Measurements from ENCODE around the gene PEX13. TPM values are rescaled to one million over a fixed set of nuclear protein-coding genes. Genes with fewer than 3 reads are reported as not detected.
"Not testable (repeated sequence)": the region's sequence is repeated elsewhere in the genome, so short reads cannot be mapped to it uniquely, and the experiment has no call there.

Gene PEX13
- total RNA-seq, 1 donor, result 42.3 TPM

DNA sequence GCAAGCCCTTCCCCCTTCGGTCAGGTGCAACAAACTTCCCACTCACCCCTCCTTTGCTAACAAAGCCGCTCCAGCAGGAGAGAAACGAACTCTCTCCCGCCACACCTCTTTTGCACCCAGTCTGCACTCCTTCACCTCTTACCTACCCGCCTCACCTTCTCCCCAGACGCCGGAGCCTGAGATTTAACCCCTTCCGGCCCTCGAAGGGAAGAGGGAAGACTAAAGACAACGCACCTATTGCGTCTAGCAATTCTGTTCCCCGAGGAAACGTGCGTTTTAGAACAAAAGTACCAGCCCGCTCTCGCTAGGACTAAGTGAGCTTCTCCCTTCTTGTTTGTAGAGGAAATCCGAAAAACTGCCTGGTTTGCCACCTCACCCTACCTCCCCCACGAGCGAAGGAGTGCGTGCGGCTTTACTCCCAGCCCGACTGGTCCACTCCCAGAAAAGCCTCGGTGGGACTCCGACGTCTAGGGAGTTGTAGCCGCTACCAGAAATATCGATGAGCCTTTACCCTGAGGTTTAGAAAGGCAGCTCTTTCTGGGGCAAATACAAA, 441 bp upstream of the PEX13 start:
- TF ChIP-seq, protein P1, sequence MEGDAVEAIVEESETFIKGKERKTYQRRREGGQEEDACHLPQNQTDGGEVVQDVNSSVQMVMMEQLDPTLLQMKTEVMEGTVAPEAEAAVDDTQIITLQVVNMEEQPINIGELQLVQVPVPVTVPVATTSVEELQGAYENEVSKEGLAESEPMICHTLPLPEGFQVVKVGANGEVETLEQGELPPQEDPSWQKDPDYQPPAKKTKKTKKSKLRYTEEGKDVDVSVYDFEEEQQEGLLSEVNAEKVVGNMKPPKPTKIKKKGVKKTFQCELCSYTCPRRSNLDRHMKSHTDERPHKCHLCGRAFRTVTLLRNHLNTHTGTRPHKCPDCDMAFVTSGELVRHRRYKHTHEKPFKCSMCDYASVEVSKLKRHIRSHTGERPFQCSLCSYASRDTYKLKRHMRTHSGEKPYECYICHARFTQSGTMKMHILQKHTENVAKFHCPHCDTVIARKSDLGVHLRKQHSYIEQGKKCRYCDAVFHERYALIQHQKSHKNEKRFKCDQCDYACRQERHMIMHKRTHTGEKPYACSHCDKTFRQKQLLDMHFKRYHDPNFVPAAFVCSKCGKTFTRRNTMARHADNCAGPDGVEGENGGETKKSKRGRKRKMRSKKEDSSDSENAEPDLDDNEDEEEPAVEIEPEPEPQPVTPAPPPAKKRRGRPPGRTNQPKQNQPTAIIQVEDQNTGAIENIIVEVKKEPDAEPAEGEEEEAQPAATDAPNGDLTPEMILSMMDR (IDR thresholded peaks at IDR 0.05; ENCODE audit: insufficient read depth, low read depth, low read length), result no peak
- peak overlapping the region; percentile 84 for H3K4me3 ChIP-seq (ENCODE audit: low read depth, low read length)
- DNase-seq (ENCODE audit: low read depth), result peak; percentile 79

DNA sequence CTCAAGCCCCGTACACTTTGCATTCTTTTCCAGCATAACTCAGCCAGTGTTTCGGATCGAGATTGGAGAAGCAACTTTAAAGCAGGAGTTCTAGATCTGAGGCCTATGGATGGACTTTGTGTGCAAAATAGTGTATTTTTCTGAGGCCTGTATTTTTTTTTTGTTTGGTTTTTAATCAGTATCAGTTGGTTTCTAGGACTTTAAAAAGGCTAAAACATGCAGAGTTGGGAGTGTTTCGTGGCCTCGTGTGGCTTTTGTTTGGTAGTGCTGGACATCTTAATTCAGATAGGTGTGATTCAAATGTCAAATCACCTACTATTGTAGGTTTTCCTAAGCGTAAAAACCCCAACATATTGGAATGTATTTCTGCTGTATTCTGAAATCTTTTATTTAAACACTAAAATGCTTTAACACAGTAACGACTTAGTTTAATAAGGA, 817 bp downstream of the PEX13 start:
- H3K4me3 ChIP-seq (ENCODE audit: low read depth, low read length), result peak overlapping the region; percentile 84
- TF ChIP-seq, protein P1 (IDR thresholded peaks at IDR 0.05; ENCODE audit: insufficient read depth, low read depth, low read length), result no peak
- no peak for DNase-seq (ENCODE audit: low read depth)

DNA sequence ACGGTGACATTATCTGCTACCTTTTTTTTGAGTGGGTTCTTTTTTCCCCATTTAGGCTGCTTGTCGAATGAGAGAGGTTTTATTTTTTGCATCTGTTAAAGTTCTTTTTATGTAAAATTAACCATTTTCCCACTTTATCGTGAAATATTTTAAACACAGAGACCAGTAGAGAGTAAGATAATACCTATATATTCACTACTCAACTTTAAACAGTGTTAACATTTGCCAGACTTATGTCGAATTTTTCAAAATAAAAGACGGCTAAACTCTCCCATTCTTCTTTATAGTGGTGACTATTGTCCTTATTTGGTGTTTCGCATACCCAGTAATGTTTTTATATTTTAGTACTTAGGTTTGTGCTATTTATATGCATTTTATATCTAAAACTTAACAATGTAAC, 1.3 kb downstream of the PEX13 start:
- no peak for DNase-seq (ENCODE audit: low read depth)
- H3K4me3 ChIP-seq (ENCODE audit: low read depth, low read length), result peak overlapping the region; percentile 84
- TF ChIP-seq, protein P1 (IDR thresholded peaks at IDR 0.05; ENCODE audit: insufficient read depth, low read depth, low read length), result no peak

DNA sequence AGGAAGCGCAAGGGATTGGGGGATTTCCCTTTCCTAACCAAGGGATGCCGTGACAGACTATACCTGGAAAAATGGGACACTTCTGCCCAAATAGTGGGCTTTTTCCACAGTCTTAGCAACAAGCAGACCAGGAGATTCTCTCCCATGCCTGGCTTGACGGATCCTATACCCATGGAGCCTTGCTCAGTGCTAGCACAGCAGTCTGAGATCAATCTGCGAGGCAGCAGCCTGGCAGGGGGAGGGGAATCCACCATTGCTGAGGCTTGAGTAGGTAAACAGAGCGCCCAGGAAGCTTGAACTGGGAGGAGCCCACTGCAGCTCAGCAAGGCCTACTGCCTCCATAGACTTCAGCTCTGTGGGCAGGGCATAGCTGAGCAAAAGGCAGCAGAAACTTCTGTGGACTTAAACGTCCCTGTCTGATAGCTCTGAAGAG, 3.7 kb downstream of the PEX13 start:
- H3K4me3 ChIP-seq (ENCODE audit: low read depth, low read length), result no peak overlapping the region
- TF ChIP-seq, protein P1 (IDR thresholded peaks at IDR 0.05; ENCODE audit: insufficient read depth, low read depth, low read length), result no peak
- no peak for DNase-seq (ENCODE audit: low read depth)

DNA sequence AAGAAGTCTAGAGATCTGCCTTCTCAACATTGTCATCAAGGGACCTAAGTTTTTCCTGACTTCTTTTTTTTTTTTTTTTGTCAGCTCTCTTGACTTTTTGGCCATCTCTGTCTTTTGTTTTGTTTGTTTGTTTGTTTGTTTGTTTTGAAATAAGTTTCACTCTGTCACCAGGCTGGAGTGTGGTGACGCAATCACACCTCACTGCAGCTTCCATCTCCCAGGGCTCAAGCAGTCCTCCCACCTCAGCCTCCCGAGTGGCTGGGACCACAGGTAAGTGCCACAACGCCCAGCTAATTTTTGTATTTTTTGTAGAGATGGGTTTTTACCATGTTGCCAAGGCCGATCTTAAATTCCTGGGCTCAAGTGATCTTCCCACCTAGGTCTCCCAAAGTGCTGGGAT, 6.2 kb downstream of the PEX13 start:
- no peak for DNase-seq (ENCODE audit: low read depth)
- no peak overlapping the region for H3K4me3 ChIP-seq (ENCODE audit: low read depth, low read length)
- TF ChIP-seq, protein P1 (IDR thresholded peaks at IDR 0.05; ENCODE audit: insufficient read depth, low read depth, low read length), result no peak

DNA sequence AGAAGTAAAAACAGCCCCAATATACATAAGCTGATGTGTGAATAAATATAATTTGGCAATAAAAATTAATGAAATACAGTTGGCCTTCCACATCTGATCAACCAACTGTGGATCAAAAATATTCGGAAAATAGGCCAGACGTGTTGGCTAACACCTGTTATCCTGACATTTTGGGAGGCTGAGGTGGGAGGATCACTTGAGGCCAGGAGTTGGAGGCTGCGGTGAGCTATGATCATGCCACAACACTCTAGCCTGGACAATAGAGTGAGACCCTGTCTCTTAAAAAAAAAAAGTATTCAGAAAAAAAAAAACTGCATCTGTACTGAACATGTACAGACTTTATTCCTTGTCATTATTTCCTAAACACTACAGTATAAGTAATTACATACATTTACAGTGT, 12.0 kb downstream of the PEX13 start:
- H3K4me3 ChIP-seq (ENCODE audit: low read depth, low read length), result no peak overlapping the region
- TF ChIP-seq, protein P1 (IDR thresholded peaks at IDR 0.05; ENCODE audit: insufficient read depth, low read depth, low read length), result no peak
- DNase-seq (ENCODE audit: low read depth), result no peak

DNA sequence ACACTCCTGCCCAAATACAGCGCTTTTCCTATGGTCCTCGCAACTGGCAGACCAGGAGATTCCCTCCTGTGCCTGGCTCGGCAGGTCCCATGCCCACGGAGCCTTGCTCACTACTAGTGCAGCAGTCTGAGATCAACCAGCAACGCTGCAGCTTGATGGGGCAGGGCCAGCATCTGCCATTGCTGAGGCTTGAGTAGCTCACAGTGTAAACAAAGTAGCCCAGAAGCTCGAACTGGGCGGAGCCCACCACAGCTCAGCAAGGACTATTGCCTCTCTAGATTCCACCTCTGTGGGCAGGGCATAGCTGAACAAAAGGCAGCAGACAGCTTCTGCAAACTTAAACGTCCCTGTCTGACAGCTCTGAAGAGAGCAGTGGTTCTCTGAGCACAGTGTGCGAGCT, 17.1 kb downstream of the PEX13 start:
- not testable (repeated sequence) for DNase-seq (ENCODE audit: low read depth); H3K4me3 ChIP-seq (ENCODE audit: low read depth, low read length)

DNA sequence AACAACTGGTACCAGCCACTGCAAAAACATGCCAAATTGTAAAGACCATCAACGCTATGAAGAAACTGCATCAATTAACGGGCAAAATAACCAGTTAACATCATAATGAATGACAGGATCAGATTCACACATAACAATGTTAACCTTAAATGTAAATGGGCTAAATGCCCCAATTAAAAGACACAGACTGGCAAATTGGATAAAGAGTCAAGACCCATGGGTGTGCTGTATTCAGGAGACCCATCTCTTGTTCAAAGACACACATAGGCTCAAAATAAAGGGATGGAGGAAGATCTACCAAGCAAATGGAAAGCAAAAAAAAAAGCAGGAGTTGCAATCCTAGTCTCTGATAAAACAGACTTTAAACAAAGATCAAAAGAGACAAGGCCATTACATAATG, 19.1 kb downstream of the PEX13 start:
- not testable (repeated sequence) for H3K4me3 ChIP-seq (ENCODE audit: low read depth, low read length); DNase-seq (ENCODE audit: low read depth)

Data from fibroblast of villous mesenchyme (primary cell).